Hepatocyte (in vitro differentiated cells): ENCODE results near the gene LIG3. TPM values are rescaled to one million over a fixed set of nuclear protein-coding genes. Genes with fewer than 3 reads are reported as not detected.

Experiments
- DNase-seq: peaks from one replicate; pipeline ENCODE4 v3.0.0-alpha.2; 2016; ENCODE audit warnings: low spot score
- H2AFZ ChIP-seq: fragments of 200-600 bp; sonication (generic); 2 replicates; pipeline ENCODE4 v1.6.0; 2016; ENCODE audit warnings: antibody characterized with exemption, mild to moderate bottlenecking
- H3K27ac ChIP-seq: fragments of 200-600 bp; sonication (generic); 2 replicates; pipeline ENCODE4 v1.5.1; 2016; ENCODE audit warnings: mild to moderate bottlenecking
- H3K27me3 ChIP-seq: fragments of 200-600 bp; sonication (generic); 2 replicates; pipeline ENCODE4 v1.6.1; 2016
- H3K36me3 ChIP-seq: fragments of 200-600 bp; sonication (generic); replicated peaks from 2 replicates; pipeline ENCODE4 v1.5.1; 2016; ENCODE audit warnings: low read depth; ENCODE audit not compliant: insufficient read depth
- H3K4me1 ChIP-seq: fragments of 200-600 bp; sonication (generic); 2 replicates; pipeline ENCODE4 v1.5.1; 2016; ENCODE audit warnings: mild to moderate bottlenecking, moderate library complexity; ENCODE audit not compliant: insufficient read depth
- H3K4me2 ChIP-seq: fragments of 200-600 bp; sonication (generic); 2 replicates; pipeline ENCODE4 v1.6.0; 2016
- H3K4me3 ChIP-seq: fragments of 200-600 bp; sonication (generic); 2 replicates; pipeline ENCODE4 v1.5.1; 2016; ENCODE audit warnings: mild to moderate bottlenecking
- H3K79me2 ChIP-seq: fragments of 200-600 bp; sonication (generic); 2 replicates; pipeline ENCODE4 v1.6.0; 2017; ENCODE audit warnings: mild to moderate bottlenecking
- H3K9me2 ChIP-seq: fragments of 200-600 bp; sonication (generic); replicated peaks from 2 replicates; pipeline ENCODE4 v1.6.0; 2017; ENCODE audit warnings: mild to moderate bottlenecking; ENCODE audit not compliant: insufficient read depth
- H3K9me3 ChIP-seq: fragments of 200-600 bp; sonication (generic); 2 replicates; pipeline ENCODE4 v1.5.1; 2016; ENCODE audit warnings: low read depth, mild to moderate bottlenecking
- H4K20me1 ChIP-seq: fragments of 200-600 bp; sonication (generic); 2 replicates; pipeline ENCODE4 v1.6.0; 2016; ENCODE audit warnings: mild to moderate bottlenecking; ENCODE audit not compliant: insufficient read depth, poor library complexity, severe bottlenecking
- EZH2 ChIP-seq: fragments of 200-600 bp; sonication (generic); IDR thresholded peaks from 2 replicates; pipeline ENCODE4 v1.6.1; 2016; ENCODE audit warnings: antibody characterized with exemption, mild to moderate bottlenecking, borderline replicate concordance
- EZH2phosphoT487 ChIP-seq: fragments of 200-600 bp; sonication (generic); IDR thresholded peaks from one replicate; pipeline ENCODE4 v1.6.1; 2018; ENCODE audit warnings: antibody characterized with exemption, mild to moderate bottlenecking, low read depth, moderate library complexity; ENCODE audit not compliant: unreplicated experiment, severe bottlenecking
- WGBS: methylation state at CpG from one replicate; pipeline ENCODE4 v1.1.6; 2016; ENCODE audit warnings: low lambda C conversion rate; ENCODE audit errors: missing lambda C conversion rate; 5-methylcytosine and 5-hydroxymethylcytosine counted together
- polyA plus RNA-seq: library from polyadenylated mRNA; unstranded; fragments of >200 nt; fragmentation: Nextera tagmentation; extraction: Ambion mirVana; gene quantifications from 2 replicates; pipeline ENCODE4 v1.2.1, GENCODE V29; 2016
- total RNA-seq: library from RNA; depleted of rRNA; stranded (reverse); fragments of >200 nt; gene quantifications from 2 replicates; pipeline ENCODE4 v1.2.3, GENCODE V29; 2014
- TF ChIP-seq, protein P1 (sequence below): fragments of 200-600 bp; sonication (generic); IDR thresholded peaks from 2 replicates; pipeline ENCODE4 v1.5.1; 2016; ENCODE audit warnings: antibody characterized with exemption, mild to moderate bottlenecking; ENCODE audit not compliant: poor library complexity

Gene LIG3
- total and polyA plus RNA-seq, 2 experiments from 2014 or later = 15.7 to 31.6 TPM

DNA sequence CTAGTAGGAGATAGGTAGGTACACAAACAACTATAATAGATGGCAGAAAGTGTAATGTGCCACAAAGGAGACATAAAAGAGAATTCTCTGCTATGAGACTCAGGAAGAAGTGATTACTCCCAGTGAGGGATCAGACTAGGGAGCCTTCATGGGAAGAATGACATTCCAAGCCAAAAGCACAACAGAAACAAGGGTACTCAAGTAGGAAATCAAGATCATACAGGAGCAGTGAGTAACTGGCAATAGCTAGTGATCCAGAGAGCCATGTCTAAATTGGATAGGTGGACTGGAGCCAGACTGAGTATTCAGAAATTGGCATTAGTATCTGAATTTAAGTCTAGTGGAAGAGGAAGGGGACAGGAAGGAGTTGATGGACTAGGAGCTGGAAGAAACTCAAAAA, 72.5 kb downstream of the LIG3 start:
- no peak overlapping the region for H2AFZ ChIP-seq
- peaks cover 24% of the 10 kb centered on the region for H3K4me1 ChIP-seq
- no peaks in the 10 kb centered on the region for H3K9me2 ChIP-seq
- peaks cover 10% of the 10 kb centered on the region for H4K20me1 ChIP-seq
- H3K27ac ChIP-seq = peak overlapping the region; percentile 80
- no peak for DNase-seq
- no peaks in the 10 kb centered on the region for H3K9me3 ChIP-seq
- H3K4me3 ChIP-seq = no peak overlapping the region
- H3K4me2 ChIP-seq = peak overlapping the region; percentile 70
- no peak for TF ChIP-seq EZH2phosphoT487
- no peak for TF ChIP-seq EZH2
- TF ChIP-seq, protein P1, sequence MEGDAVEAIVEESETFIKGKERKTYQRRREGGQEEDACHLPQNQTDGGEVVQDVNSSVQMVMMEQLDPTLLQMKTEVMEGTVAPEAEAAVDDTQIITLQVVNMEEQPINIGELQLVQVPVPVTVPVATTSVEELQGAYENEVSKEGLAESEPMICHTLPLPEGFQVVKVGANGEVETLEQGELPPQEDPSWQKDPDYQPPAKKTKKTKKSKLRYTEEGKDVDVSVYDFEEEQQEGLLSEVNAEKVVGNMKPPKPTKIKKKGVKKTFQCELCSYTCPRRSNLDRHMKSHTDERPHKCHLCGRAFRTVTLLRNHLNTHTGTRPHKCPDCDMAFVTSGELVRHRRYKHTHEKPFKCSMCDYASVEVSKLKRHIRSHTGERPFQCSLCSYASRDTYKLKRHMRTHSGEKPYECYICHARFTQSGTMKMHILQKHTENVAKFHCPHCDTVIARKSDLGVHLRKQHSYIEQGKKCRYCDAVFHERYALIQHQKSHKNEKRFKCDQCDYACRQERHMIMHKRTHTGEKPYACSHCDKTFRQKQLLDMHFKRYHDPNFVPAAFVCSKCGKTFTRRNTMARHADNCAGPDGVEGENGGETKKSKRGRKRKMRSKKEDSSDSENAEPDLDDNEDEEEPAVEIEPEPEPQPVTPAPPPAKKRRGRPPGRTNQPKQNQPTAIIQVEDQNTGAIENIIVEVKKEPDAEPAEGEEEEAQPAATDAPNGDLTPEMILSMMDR = no peak
- H3K79me2 ChIP-seq = peaks cover 75% of the 10 kb centered on the region
- no peaks in the 10 kb centered on the region for H3K36me3 ChIP-seq
- no peaks in the 10 kb centered on the region for H3K27me3 ChIP-seq

DNA sequence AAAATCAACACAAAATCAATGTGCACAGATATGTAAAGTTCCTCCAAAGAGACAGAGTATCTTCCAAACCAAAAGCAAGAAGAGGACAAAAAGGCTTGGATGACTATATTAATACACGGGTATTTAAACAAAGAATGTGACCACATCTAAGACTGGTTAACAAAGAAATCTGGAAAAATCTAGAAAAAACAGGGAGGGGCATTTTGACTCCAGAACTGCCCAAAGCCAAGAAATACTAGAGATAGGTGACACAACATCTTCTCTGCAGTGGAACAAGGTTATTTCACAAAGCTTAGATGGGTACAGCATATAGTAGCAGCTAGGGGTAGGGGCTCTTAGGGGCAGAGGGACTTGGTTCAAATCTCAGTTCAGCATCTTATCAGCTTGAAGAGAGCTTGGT, 72.9 kb downstream of the LIG3 start:
- H3K36me3 ChIP-seq = no peaks in the 10 kb centered on the region
- H3K27me3 ChIP-seq = no peaks in the 10 kb centered on the region
- DNase-seq = no peak
- H3K4me2 ChIP-seq = no peak overlapping the region
- peak overlapping the region; percentile 80 for H3K27ac ChIP-seq
- H2AFZ ChIP-seq = no peak overlapping the region
- H3K4me1 ChIP-seq = peaks cover 24% of the 10 kb centered on the region
- H3K9me2 ChIP-seq = no peaks in the 10 kb centered on the region
- peaks cover 10% of the 10 kb centered on the region for H4K20me1 ChIP-seq
- H3K79me2 ChIP-seq = peaks cover 73% of the 10 kb centered on the region
- WGBS = 97% methylated on average over 1 of the region's 1 CpG
- H3K9me3 ChIP-seq = no peaks in the 10 kb centered on the region
- TF ChIP-seq, protein P1 = no peak
- no peak for TF ChIP-seq EZH2phosphoT487
- TF ChIP-seq EZH2 = no peak
- H3K4me3 ChIP-seq = no peak overlapping the region

DNA sequence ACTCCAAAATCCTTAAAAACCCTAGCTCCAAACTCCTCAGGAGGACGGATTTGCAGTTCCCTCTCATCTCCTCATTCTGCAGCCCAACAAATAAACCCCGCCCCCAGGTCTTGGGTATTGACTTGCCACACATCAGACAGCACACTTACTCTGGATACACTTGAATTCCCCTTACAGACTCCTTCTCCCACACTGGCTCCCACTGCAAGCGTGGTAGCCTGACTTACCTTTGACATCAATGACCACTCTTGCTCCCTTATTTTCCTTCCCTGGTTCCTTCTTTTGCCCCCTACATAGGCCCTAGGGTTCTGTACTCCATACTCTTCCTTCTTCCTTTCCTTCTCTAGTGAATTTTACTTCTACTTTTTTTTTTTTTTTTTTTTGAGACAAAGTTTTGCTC, 75.7 kb downstream of the LIG3 start:
- WGBS = 84% methylated on average over 3 of the region's 3 CpGs
- TF ChIP-seq EZH2 (no peak), EZH2phosphoT487 (no peak)
- TF ChIP-seq, protein P1 = no peak

DNA sequence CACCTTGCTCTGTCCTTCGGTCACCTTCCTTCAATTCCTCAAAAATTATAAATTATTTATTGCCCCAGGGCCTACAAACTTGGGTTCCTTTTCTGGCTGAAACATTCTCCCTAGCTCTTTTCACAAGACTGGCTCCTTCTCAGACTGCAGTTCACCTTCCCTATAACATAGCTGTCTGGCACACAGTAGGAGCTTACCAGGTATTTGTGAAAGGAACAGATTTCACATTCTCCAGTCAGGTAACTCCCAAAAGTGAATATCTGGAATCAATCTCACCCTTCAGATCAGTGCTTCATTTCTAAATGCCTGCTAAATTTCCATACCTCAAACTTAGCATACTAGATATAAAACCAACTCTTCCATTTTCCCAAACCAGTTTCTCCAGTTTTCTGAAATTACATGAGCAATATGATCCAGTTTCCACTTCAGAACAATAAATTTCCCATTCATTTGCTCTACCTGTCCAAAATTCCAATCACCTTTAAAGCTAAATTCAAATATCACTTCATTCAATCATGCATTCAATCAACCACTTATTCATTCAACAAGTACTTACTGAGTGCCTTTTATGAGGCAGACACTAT, 77.1 kb downstream of the LIG3 start:
- Histone ChIP-seq H3K4me3 (no peak overlapping the region), H3K27ac (no peak overlapping the region), H4K20me1 (no peaks in the 10 kb centered on the region), H3K9me3 (no peaks in the 10 kb centered on the region), H3K4me2 (no peak overlapping the region), H3K36me3 (no peaks in the 10 kb centered on the region), H2AFZ (no peak overlapping the region), H3K79me2 (peaks cover 75% of the 10 kb centered on the region), H3K4me1 (peaks cover 4% of the 10 kb centered on the region), H3K9me2 (no peaks in the 10 kb centered on the region), H3K27me3 (no peaks in the 10 kb centered on the region)
- WGBS = 93% methylated on average over 1 of the region's 1 CpG
- DNase-seq = no peak
- TF ChIP-seq EZH2phosphoT487 (no peak), EZH2 (no peak)
- TF ChIP-seq, protein P1 = no peak

More for the DNA sequence above, 75.7 kb downstream of the LIG3 start:
- Histone ChIP-seq H3K4me3 (no peak overlapping the region), H3K4me1 (peaks cover 18% of the 10 kb centered on the region), H4K20me1 (no peaks in the 10 kb centered on the region), H2AFZ (no peak overlapping the region), H3K9me2 (no peaks in the 10 kb centered on the region), H3K4me2 (no peak overlapping the region), H3K27me3 (no peaks in the 10 kb centered on the region), H3K36me3 (no peaks in the 10 kb centered on the region), H3K79me2 (peaks cover 64% of the 10 kb centered on the region), H3K9me3 (no peaks in the 10 kb centered on the region), H3K27ac (no peak overlapping the region)
- no peak for DNase-seq
